C4-2B (cell line): ENCODE results near the gene DPF3.

Experiments used
- H3K27ac ChIP-seq: fragments of 450-650 bp; 2 replicates; pipeline ENCODE4 v1.5.1; 2017
- ZFX ChIP-seq: fragments of 450-650 bp; IDR thresholded peaks from 2 replicates; pipeline ENCODE4 v1.6.1; 2017
- TF ChIP-seq, protein P1 (sequence below): fragments of 450-650 bp; conservative IDR thresholded peaks from 2 replicates; pipeline ENCODE4 v1.5.1; 2017; ENCODE audit warnings: mild to moderate bottlenecking

Gene DPF3

DNA sequence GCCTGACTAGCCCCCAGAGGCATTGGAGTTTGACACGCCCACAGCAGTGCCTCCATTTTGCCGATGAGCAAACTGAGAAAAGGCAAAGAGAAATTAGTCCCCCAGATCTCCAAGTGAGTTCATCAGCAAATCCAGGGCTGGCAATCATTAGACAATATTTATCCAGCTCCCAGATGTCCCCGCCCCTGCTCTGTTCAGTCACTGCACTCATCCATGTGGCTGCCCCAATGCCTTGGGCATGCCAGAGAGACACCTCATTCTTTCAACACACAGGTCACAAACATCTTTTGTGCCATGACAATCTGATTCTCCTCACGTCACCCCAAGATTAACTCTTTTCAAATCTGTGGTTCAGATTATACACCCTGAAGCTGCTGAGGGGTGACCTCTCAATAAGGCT, 43.5 kb downstream of the DPF3 start:
- TF ChIP-seq ZFX: no peak
- TF ChIP-seq, protein P1, sequence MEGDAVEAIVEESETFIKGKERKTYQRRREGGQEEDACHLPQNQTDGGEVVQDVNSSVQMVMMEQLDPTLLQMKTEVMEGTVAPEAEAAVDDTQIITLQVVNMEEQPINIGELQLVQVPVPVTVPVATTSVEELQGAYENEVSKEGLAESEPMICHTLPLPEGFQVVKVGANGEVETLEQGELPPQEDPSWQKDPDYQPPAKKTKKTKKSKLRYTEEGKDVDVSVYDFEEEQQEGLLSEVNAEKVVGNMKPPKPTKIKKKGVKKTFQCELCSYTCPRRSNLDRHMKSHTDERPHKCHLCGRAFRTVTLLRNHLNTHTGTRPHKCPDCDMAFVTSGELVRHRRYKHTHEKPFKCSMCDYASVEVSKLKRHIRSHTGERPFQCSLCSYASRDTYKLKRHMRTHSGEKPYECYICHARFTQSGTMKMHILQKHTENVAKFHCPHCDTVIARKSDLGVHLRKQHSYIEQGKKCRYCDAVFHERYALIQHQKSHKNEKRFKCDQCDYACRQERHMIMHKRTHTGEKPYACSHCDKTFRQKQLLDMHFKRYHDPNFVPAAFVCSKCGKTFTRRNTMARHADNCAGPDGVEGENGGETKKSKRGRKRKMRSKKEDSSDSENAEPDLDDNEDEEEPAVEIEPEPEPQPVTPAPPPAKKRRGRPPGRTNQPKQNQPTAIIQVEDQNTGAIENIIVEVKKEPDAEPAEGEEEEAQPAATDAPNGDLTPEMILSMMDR: no peak
- no peak overlapping the region for H3K27ac ChIP-seq

DNA sequence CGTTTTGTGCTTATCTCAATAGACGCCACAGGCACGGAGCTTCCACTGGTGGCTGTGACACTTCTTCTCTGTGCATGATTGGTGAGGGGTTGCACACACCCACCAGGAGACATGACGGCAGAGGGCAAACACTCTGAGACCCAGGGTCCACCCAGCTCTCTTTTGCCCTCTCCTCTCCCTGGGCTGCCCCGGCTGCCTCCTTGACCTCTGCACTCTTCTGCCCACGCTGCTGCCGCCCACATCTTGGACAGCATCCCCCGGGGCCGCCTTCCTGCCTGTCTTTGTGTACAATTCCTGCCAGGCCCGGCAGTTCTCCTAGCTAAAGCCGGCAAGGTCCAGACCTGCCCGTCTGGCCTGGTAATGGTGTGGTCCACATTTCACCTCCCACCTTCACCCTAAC, 44.7 kb downstream of the DPF3 start:
- no peak overlapping the region for H3K27ac ChIP-seq
- TF ChIP-seq, protein P1: no peak
- no peak for TF ChIP-seq ZFX

DNA sequence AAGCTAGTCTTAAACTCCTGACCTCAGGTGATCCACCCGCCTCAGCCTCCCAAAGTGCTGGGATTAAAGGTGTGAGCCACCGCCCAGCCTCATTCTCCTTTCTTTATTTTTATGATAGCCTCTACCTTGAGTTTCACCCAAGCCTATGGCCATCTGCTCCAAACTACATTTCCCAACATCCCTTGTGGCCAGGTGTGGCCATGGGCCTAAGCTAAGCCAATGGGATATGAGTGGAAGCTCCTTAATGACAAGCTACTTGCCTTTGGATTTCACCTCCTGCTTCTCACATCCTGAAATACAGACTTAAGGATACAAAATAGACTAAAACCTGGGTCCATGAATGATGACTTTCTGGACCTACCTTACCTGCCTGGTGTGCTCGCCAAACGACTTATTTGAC, 46.2 kb downstream of the DPF3 start:
- TF ChIP-seq ZFX: no peak
- TF ChIP-seq, protein P1: no peak
- no peak overlapping the region for H3K27ac ChIP-seq

DNA sequence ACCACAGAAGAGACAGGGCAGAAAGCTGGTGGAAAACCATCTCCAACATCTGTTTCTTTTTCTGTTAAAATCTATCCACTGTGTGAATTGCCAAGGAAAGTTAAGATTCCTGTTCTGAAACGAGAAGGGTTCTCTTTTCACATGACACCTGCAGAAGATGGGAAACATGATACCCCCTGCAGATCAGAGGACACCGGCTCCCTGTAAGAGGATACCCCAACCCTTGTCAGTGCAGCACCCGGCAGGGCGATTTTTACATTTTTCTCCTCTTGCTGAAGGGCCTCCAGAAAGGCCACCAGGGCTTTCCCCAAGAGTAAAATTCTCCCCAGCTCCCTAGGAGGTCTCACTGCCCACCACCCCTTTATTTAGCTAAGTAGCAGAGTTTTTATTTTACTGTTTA, 48.2 kb downstream of the DPF3 start:
- H3K27ac ChIP-seq: no peak overlapping the region
- TF ChIP-seq, protein P1: no peak
- TF ChIP-seq ZFX: no peak

- no peak overlapping the region for H3K27ac ChIP-seq
- TF ChIP-seq, protein P1: no peak
- no peak for TF ChIP-seq ZFX
Measured at GRCh38 chr14:72845196-72845595, 48.7 kb downstream of the DPF3 start.

GRCh38 chr14:72844524-72844923, 49.4 kb downstream of the DPF3 start:
- no peak overlapping the region for H3K27ac ChIP-seq
- TF ChIP-seq, protein P1: no peak
- no peak for TF ChIP-seq ZFX

GRCh38 chr14:72839753-72840607, 53.9 kb downstream of the DPF3 start:
- no peak for TF ChIP-seq ZFX
- TF ChIP-seq, protein P1: no peak
- no peak overlapping the region for H3K27ac ChIP-seq
